GM10266 (cell line): ENCODE data around the gene TMEM176A.
"Not testable (repeated sequence)": the region's sequence is repeated elsewhere in the genome, so short reads cannot be mapped to it uniquely, and the experiment has no call there.

Experiments
- DNase-seq: peaks from one replicate; pipeline ENCODE4 v3.0.0; 2012; ENCODE audit errors: extremely low spot score
- CTCF ChIP-seq: IDR thresholded peaks from 2 replicates; pipeline ENCODE4 v1.5.1; 2012; ENCODE audit warnings: mild to moderate bottlenecking, low read depth; ENCODE audit not compliant: control insufficient read depth, insufficient read depth; ENCODE audit errors: missing control alignments

TMEM176A gene

GRCh38 chr7:150756858-150757257 is 43.7 kb upstream of the TMEM176A start:
- TF ChIP-seq CTCF = peak; percentile 57
- no peak for DNase-seq

GRCh38 chr7:150759479-150759878 is 41.1 kb upstream of the TMEM176A start:
- no peak for TF ChIP-seq CTCF
- no peak for DNase-seq

GRCh38 chr7:150766334-150766709 is 34.2 kb upstream of the TMEM176A start:
- DNase-seq = no peak
- TF ChIP-seq CTCF = no peak

DNA sequence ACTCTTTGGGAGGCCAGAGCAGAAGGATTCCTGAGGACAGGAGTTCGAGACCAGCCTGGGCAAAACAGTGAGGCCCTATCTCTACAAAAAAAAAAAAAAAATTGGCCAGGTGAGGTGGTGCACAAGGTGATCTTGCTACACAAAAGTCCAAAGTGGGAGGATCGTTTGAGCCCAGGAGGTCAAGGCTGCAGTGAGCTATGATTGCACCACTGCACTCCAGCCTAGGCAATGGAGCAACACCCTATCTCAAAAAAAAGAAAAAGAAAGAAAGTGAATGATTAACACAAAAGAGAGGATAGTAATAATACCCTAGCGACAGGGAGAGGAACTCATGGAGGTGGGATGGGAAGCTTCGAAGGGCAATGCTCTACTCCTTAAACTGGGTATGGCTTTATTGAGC is 30.8 kb upstream of the TMEM176A start:
- no peak for DNase-seq
- TF ChIP-seq CTCF = no peak

DNA sequence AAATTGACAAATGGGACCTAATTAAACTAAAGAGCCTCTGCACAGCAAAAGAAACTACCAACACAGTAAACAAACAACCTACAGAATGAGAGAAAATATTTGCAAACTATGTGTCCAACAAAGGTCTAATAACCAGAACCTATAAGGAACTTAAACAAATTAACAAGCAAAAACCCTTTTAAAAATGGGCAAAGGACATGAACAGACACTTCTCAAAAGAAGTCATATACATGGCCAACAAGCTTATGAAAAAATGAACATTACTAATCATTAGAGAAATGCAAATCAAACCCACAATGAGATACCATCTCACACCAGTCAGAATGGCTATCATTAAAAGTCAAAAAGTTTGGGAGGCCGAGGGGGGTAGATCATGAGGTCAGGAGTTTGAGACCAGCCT is 26.4 kb upstream of the TMEM176A start:
- not testable (repeated sequence) for DNase-seq

DNA sequence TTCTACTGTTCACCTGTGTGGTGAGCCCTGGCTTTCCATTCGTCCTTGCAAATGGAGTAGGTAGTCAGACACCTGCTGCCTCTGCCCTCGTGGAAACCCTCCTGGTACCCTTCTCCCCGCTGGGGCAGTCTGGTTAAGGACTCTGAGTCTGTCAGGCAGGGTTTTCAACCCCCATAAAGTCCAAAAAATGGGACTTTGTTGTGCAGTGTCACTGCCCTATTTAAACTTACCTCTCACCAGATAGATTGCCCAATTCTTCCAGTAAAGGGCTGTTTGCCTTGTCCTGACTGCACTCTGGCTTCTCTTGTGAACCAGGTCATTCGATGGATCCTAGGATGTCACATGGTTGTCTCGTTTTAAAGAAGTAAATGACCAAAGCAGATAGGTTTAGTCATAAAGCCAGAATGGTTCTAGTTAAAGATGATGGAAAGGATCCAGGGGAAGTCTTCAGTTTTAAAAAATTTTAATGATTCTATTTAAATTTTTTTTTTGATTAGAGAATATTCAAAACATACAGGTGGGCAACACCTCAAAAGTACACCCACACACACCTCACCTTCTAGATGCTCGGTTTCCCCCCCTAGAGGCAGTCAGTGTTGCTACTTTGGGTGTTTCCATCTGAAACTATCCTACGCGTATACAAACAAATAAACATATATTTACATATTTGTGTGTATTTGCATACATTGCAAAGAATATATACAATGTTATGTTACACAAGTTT is 22.4 kb upstream of the TMEM176A start:
- DNase-seq = no peak
- no peak for TF ChIP-seq CTCF

DNA sequence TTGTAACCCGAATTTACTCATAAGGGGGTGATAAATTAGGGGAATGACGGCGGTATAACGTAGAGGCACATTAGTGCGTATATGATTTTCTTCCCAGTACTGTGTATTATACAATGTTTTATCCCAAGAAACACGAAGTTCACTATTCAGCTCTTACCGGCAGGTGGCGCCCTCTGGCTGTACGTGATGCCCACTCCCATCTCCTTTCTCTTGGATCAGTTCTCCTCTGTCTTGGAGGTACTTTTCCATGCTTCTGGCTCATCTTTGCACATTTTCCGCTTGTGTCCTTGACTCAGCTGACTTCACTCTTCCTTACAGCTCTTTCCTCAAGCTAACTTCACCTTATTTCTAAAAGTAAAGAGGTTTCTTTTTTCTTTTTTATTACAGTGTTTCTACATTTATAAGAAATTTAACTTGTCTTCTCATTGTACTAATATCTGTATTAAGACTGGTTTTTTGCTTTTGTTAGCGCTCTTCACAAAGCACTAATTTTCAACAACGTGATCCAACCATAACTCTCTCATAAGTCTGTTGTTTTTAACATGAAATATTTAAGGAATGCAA is 21.7 kb upstream of the TMEM176A start:
- DNase-seq = no peak
- peak; percentile 87 for TF ChIP-seq CTCF
